Activated T-cell treated with anti-CD3 and anti-CD28 coated beads for 48 hours (primary cell): ENCODE results near the gene SLC28A1.
"Not testable (repeated sequence)": the region's sequence is repeated elsewhere in the genome, so short reads cannot be mapped to it uniquely, and the experiment has no call there.

Source experiments
- DNase-seq: peaks from one replicate; pipeline ENCODE4 v3.0.0-alpha.2; 2020; ENCODE audit warnings: low read depth

The SLC28A1 gene

DNA sequence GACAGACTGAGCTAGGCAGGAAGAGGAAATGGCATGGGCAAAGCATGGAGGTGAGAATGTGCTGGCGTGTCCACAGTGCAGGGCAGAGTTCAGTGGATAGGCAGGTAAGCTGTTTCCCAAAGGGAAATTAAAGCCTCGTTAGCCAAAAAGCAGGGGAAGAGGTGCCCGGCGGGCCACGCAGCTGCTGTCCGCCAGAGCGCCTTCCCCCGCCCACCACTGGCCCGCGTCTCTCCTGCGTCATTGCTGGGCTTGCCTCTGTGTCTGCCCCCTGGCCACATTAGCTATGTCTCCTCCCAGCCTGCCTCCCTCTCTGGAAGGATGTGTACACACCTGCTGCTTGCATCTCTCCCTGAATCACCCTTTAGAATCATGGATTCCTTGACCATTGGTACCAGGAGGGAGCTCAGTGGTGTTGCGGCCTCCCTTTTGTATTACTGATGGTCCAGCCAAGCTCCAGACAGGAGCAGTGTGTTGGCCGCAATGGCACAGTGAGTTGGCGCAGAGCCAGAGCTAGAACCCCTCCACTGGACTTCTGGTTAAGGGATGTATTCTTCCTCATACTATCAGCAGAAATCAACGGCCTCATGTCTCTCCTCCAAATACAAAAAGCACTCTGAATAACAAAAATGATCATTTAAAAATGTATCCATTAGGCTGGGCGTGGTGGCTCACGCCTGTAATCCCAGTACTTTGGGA is 26.6 kb downstream of the SLC28A1 start:
- no peak for DNase-seq

GRCh38 chr15:84911879-84912660 is 27.6 kb downstream of the SLC28A1 start:
- DNase-seq = no peak

- DNase-seq = no peak
Observed at GRCh38 chr15:84913360-84913723, 28.9 kb downstream of the SLC28A1 start.

- no peak for DNase-seq
Observed at GRCh38 chr15:84914351-84914750, 29.9 kb downstream of the SLC28A1 start.

DNA sequence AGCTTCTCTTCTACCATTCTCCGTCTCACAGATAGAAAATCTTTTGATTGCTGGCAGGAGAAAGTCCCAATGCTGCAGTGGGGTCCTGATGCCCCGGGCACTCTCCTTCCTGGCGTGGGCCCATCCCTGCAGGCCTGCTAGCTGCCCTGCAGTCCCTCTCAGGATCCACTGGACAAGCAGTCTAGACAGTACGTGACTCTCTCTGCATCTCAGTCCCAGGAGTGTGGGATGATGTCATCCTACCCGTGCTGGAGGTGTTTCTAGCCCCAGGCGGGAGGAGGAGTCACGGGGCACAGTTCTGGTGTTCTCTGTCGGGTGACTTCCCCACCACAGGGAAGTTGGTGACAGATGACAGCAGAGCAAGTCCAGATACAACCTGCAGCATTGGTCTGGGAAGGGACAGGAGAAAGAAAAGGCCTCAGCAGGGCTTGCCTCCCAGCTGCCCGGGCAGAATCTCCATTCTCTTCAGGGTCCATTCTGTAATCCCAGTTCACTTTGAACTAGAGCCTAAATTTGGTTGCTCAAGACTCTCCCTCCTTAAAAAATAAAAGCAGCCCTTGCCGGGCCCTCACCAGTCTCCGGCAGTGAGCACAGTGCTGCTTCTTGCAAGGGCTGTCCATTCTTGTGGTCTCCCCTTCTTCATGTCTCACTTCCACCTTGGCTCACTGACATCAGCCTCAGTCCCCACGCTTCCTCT is 30.6 kb downstream of the SLC28A1 start:
- DNase-seq = peak; percentile 54

DNA sequence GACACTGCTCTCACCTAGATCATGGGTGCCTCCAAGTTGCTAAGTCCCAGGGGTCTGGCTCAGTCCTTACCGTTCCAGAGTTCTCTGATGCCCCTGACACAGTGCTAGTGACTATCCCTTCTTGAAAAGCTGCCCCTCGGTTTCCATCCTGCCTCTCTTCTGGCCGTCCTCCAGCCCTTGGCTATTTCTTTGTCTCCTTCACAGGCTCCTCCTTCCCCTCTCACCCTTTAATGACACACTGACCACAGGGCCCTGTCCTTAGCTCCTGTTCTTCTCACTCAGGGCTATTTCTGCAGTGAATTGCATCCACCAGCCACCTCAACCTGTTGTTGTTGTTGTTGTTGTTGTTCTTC is 31.1 kb downstream of the SLC28A1 start:
- DNase-seq = no peak

DNA sequence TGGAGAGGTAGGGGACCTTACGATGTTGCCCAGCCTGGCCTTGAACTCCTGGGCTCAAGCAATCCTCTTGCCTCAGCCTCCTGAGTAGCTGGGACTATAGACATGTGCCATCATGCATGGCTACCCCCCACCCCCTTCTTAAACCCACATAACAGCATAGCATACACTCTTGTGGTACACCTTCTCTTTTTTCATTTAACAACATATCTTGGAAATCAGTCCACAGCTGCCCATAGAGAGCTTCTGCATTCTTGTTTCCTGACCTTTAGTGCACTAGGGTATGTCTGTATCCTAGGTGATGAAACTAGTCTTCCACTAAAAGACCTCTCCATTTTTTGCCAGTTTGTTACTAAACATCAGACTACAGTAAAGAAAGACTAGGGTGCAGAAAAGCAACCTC is 33.0 kb downstream of the SLC28A1 start:
- DNase-seq = no peak

- DNase-seq = no peak
Observed at GRCh38 chr15:84919106-84919667, 34.7 kb downstream of the SLC28A1 start.

DNA sequence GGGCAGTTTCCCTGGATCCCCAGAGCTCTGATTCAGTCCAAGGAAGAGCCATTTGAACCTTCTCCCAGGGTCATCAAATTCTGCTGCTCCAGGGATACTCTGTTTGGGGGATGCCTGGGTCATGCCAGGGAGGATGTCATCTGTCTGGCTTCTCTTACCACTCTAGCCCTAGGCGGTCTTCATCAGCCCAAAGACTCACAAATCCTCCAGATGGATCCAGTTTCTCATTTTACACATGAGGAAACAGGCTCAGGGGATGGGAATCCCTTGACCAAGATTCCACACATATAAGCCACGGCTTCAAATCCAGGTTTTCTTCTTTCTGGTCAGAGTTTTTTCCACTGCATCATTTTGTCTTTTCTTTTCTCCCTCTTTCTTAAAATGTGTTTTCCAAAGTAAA is 36.7 kb downstream of the SLC28A1 start:
- no peak for DNase-seq

DNA sequence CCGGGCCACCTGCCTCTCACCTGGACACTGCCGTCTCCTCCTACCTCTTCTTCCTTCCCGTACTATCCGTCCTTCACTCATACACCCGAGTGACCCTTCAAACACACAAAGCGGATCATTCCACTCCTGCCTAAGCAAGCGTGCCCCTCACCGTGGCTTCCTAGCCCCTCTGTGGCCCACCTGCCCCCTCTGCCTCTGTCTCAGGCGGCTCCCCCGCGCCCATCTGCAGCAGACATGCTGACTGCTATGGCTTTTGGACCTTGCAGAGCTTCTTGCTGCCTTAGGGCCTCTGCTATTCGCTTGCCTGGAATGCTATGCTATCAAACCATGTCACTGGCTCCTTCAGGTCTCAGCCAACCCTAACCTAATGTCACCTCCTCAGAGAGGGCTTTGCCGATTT is 38.1 kb downstream of the SLC28A1 start:
- DNase-seq = no peak

GRCh38 chr15:84924077-84924731 is 39.7 kb downstream of the SLC28A1 start:
- no peak for DNase-seq

DNA sequence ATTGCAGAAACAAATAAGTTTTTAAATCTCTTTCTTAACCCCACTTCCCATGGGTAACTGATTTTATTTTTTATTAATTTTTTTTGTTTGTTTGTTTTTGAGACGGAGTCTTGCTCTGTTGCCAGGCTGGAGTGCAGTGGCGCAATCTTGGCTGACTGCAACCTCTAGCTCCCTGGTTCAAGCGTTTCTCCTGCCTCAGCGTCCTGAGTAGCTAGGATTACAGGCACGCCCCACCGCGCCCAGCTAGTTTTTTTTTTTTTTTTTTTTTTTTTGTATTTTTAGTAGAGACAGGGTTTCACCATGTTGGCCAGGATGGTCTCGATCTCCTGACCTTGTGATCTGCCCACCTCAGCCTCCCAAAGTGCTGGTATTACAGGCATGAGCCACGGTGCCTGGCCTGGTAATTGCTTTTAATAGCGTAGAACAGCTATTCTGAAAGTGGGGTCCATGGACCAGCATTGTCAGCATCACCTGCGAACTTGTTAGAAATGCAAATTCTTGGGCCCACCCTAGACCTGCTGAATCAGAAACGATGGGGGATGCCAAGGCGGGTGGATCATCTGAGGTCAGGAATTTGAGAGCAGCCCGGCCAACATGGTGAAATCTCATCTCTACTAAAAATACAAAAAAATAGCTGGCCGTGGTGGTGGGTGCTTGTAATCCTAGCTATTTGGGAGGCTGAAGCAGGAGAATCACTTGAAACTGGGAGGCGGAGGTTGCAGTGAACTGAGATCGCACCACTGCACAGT is 40.5 kb downstream of the SLC28A1 start:
- DNase-seq = not testable (repeated sequence)

DNA sequence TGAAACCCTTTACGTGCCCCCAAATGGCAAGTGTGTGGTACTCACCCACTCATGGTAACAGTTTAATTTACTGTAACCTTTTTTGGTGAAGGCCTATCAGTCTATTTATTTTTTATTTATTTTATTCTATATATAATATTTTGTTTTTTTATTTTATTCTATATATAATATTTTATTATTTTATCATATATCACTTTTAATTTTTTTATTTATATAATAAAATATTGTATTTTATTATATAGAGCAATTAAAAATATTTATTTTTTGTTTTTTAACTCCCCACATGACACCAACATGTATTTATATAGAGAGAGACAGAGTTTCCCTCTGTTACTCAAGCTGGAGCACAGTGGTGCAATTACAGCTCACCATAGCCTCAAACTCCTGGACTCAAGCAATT is 41.4 kb downstream of the SLC28A1 start:
- no peak for DNase-seq

DNA sequence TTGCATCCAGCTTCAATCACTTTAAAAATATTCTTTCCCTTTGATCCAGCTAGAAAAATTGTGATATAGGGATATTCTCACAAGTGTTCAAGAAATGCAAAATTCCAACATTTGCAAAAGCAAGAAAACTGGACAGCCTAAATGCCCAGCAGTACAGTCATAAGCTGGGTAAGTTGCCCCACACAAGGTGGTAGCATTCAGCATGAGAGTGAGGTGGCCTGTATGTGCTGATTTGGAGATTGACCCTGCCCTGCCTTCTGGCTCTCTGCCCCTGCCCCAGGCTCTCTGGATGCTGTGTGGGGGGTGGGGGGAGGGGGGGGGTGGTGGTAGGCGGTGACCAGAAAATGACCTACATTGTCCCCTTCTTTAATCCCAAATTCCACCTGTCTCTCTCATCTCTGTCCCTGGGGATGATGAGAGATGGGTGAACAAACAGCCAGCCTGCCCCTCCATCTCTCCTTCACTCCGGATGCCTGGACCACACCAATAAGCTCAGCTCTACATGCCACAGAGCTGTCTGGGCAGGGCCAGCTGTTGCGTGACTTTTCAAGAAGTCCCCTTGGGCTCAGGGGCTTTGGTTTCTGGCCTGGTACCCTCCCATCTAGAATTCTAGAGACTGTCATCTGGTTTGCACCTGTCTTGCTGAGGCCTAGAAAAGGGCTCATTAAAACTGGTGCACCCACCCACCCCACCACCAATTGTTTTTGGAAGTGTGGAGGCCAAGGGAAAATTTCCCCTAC is 42.2 kb downstream of the SLC28A1 start:
- no peak for DNase-seq

DNA sequence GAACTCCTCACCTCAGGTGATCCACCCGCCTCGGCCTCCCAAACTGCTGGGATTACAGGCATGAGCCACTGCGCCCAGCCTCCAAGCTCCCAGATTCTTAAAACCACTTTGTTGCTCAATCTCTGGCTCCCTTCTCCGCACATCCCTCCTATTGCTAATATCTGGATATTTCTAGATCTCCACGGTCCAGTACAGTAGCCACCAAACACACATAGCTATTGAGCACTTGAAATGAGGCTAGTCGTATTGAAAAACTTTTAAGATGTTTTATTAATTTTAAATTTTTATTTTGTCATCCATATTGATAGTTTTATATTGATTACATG is 44.3 kb downstream of the SLC28A1 start:
- no peak for DNase-seq

- DNase-seq = no peak
Observed at GRCh38 chr15:84929795-84930603, 45.5 kb downstream of the SLC28A1 start.

- no peak for DNase-seq
Observed at GRCh38 chr15:84934942-84935729, 50.7 kb downstream of the SLC28A1 start.

- no peak for DNase-seq
Observed at GRCh38 chr15:84937144-84937543, 52.7 kb downstream of the SLC28A1 start.

DNA sequence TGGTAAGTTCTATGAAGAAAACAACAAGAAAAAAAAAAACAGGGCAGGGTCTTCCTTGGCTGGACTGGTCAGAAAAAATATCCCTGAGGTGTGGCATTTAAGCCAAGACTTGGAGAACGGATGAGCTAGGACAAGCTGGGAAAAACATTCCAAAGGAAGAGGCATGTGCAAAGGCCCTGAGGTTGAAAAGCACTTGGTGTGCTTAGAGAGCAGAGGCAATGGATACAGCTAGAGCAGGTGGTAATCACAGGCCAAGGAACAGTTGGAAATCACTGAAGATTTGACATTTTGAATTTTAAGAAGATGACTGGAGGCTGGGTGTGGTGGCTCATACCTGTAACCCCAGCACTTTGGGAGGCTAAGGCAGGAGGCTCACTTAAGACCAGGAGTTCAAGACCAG is 54.3 kb downstream of the SLC28A1 start:
- DNase-seq = no peak
